Suppressor macrophage (primary cell): ENCODE data around the gene DSN1.

Experiments used
- DNase-seq, 4 experiments: peaks; one replicate each; pipeline ENCODE4 v3.0.0-alpha.2; 2020 to 2022

Gene DSN1

DNA sequence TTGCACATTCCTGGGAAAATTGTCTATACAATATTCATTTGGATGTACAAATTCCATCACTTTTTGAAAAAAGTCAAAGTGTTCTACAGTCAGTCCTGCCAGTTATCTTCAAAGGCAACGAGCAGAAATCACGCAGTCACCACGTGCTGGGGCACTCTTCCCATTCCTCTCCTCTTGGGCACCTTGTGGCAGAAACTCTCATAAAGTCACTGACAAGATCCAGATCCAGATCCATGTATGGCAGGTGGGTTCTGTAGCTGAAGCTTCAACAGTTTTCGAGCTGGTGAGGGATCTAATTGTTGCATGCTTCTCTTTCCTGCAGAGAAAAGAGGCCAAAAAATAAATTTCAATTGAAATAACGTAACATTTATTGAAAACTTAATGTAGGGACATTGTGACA is 21.0 kb downstream of the DSN1 start:
- DNase-seq: no peak

DNA sequence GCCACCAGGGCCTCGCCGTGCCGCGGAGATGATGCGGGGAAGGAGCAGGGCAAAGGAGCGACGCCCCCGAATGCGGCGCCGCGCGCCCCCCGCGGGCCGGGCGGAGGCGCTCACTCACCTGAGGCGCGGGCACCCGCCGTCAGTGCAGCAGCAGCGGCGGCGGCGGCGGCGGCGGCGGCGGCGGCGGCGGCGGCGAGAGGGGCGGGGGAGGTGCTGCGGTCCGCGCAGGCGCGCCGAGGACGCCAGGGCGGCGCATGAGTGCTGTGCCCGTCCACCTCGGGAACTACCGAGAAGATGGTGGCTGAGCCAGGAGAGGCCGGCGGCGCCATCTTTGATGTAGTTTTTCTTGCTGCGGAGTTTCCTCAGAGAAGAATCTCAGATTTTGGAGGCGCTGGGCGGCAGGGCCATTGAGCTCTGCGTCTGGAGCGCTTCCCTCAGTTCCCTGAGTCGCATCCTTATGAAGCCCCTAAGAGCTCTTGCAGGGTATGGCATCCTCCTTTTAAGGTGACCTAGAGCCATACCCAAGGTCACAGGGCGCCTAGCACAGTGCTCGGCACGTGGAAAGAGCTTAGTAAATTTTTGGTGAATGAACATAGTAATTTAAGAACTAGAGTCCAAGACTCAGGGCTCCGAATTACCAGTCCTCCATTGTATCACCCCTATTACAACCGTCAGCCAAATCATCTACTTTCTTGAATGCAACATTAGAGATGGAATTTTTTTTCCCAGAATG is 27.5 kb downstream of the DSN1 start, which contains the start of gene NDRG3:
NDRG3 (minus strand) TSS at position 164 of the 733 bp plus-strand sequence. CDS start 24,355 bp downstream, outside the sequence.
- peak; percentile 94 to 98 (median 96) for DNase-seq

DNA sequence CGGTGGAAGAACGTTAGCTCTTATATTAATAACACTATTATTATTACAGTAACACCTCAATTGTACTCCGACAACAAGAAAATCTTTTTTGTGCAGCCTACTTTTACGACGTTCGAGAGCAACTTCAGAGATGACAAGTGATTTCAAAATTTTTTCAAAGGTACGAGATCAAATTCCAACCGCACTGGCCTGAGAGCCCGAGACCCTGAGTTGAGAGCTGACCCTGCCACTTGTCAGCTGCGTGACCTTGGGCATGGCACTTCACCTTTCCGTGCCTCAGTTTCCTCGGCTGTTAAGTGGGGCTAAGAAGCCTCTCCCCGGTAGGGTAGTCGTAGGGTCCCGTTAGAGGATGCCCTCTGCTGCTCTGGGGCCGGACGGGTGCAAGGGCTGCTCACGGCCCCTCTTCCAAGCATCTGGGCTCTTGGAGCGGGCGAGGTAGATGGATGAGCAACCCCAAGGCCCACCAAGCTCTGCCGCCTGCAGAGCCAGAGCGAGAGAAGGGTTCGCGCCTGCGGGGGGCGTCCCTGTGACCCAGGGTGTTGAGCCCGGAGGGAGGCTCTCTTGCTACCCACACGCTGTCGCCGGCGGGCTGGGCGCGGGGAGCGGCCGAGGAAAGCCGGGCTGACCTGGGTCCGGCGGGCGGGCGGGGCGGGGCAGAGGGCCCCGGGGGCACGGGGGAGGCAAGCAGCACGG is 28.2 kb downstream of the DSN1 start:
- DNase-seq: peak in 3 of 4 experiments; percentile 25 to 58 (median 32)

DNA sequence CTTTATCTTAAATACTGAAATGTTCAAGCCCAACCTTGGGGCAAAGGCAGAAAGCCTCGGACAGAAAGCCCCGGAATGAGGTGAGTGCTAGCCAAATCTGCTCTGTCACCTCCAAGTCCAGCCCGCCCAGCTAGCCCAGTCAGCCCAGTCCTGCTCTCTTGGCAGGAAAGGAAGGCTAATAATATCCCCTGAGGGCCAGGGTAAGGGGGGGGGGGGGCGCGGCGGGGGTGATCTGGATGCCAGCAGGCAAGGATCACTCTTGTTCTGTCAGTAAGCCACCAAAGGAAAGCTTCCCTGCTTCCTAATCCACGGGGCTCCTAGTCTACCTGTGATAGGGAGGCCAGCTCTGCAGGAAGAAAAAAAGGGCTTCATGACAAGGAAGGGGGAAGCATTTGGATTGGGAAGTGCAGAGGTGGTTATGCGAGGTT is 28.8 kb downstream of the DSN1 start:
- peak in 1 of 4 experiments; percentile 9 for DNase-seq

DNA sequence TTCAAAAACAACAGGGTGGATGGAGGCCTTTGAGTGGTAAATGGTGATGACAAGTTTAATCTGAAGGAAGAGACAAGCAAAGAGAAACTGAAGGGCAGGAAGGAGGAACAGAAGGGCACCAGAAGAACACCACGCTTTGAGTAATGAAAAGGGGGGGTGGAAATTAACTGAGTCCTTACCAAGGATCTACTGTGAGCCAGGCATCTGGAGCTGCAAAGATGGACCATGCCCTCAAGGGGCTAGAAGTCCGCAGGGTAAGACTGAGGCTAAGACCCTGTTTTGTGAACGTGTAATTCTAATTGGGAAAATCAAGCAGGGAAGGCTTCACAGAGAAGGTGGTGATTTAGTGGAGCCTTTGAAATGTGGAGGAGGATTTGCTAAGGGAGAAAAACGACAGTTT is 29.3 kb downstream of the DSN1 start:
- no peak for DNase-seq

DNA sequence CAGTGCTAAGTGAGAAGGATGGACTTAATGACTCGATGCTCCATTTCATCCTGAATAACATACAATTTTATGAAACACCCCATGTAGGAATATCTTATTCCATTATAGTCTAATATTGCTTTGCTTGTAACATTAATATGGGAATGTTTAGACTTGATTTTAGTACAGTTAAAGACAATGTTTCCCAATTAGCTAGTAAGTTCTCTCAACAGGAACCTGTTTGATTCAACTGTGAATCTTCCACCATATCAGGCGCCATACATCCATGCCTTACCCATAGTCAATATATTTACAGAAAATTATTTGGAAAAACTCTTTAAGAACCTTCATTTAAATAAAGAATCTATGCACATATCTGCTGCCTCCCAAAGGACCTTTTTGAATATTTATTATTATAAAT is 31.0 kb downstream of the DSN1 start:
- DNase-seq: no peak

DNA sequence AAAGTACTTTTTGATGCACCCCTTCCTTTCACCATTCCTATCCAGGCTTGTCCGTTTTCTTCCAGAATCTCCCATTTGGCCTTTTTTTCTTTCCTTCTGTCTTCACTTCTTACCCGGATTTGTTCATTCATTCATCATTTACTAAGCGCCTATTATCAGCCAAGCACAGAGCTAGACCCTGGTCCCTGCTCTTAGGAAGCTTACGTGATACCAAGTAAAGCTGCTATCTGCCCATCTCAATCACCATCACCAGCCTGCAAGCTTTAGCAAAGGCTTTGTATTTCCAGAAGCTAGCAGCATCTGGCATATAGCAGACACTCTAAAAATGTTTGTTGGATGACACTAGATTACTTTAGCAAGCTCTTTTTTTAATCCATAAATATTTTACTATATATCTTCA is 32.5 kb downstream of the DSN1 start:
- no peak for DNase-seq

DNA sequence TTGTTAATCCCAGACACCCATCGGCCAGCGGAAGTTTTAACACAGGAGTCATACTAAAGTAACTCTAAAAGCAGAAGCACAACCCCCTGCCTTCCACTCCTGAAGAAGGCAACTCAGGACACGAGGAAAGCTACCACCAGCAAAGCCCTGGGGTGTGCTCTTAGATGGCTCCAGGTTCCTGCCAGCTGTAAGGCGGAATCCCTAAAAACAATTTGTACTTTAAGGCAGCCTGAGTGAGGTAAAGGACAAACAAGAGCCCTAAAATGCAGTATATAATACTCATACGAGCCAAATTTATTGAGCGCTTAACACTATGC is 36.4 kb downstream of the DSN1 start:
- no peak for DNase-seq

DNA sequence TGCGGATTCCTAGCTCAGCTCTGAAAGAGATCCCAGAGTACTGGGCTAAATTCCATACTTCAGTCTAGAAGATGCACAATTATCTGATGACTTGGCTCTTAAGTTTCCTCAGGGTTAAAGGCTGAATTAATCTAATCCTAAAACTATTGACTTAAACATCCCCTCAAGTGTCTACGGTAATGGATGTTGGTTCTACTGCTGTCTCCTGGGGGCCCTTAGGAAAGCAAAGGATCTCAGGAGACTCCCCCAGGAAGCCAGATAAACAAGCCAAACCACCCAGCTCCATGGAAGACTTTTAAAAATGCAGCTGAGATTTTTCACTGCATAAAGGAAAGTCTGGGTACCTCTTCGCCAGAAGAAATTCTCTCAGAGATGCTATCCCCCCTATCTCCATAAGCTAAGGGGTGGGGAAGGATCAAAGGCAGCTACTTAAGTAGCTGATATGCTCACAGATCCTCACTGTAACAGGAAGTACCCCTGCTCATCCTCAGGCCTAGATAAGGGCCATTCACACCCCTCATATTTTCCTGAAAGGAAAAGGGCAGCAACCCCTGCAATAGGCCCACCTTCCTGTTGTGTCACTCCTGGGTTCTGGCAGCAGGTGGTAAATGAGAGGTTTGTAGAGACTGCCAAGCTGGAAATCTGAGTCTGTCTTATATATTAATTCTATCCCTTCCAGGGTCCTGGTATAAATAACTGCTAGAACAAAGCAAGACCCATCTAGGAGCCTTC is 36.9 kb downstream of the DSN1 start:
- no peak for DNase-seq

DNA sequence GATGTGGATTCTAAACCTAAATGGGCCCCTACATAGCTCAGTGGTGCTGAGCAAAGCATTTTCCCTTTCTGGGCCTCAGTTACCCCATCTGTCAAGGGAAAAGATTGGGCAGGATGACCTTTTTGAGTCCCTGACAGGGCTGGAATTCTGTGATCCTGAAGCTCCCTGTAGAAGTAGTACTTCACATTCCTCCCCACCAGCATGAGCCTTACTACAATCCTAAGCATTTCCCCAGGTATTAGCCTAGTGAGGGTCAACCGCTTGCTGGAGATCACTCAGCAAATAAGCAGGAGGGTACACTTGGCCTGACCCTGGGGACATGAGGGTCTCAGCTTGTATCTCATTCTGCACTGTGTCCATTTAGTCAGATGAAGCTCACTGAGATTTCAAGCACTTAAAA is 41.1 kb downstream of the DSN1 start:
- no peak for DNase-seq

DNA sequence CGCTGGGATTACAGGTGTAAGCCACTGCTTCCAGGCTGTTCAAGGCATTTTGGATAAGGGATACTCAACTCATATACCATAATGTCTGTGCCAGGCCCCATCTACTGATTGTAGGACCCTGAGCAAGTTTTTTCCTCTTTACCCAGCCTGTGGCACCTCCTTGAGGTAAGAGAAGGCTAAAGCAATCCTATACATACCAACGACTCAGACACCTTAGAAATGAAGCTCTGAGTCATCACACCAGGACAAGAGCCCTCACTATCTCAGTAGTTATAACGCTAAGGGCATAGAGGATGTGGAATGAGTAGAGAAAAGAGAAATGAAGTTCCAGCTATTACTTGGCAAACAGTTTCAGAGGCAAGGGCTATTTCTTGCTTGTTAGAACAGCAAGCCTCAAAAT is 44.6 kb downstream of the DSN1 start:
- no peak for DNase-seq

DNA sequence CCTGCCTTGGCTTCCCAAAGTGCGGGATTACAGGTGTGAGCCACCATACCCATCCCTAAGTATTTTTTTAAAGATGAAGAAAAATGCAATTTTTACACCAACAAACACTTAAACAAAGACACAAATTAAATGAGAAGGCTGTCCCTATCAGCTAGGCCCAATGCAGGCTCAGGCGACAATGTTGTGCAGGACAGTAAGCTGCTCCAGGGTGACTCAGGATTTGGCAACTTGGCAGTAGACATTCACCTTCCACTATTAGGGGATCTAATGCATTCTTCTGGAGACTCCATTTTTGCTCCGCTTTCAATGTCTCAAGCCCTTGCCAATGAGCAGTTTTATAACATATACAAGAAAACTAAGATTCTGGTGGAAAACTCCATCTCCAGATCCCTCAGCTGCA is 47.4 kb downstream of the DSN1 start:
- no peak for DNase-seq

DNA sequence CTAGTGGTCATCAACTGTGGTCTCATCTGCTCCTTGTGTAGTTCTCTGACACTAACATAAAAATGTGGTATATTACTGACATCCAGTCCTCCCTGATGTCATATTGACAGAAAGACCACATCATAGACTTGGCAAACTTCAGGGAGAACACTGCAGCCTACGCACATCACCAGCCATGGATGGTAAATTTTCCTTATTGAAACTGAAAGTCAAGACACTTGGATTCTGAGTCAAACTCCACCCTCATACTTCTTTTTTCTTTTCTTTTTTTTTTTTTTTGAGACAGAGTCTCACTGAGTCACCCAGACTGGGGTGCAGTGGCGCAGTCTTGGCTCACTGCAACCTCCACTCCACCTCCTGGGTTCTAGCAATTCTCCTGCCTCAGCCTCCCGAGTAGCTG is 53.1 kb downstream of the DSN1 start:
- DNase-seq: peak in 3 of 4 experiments; percentile 34 to 59 (median 38)

DNA sequence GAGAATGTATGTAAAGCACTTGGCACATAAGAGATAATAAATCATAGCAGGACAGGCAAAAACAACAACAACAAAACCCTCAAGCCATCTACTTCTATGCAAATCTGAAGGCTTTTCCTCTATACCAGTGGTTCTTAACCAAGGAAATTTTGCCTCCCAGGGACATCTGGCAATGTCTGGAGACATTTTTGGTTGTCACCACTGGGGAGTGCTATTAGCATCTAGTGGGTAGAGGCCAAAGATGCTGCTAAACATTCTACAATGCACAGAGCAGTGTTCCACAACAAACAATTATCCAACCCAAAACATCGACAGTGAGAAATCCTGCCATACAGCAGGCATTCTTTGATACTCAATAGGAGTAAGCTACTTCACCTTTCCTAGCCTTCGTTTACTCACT is 55.9 kb downstream of the DSN1 start:
- peak; percentile 25 to 56 (median 45) for DNase-seq

DNA sequence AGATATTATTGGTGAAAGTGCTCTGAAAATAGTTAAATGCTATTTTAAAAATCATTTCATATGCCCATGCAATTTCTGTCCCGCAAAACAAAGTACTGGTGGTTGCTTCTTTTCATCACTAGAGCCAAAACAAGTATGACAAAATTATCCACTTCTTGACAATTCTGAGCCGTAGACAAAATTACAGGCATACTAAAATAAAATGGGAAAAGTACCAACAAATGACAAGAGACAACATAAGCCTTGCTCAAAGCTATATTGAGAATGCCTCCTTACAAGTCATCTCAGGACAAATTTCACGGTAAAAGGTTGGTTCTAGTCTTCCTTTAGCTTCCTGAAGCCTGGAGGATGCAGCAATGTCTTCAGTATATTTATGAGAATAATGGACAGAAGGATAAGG is 56.5 kb downstream of the DSN1 start:
- DNase-seq: no peak

DNA sequence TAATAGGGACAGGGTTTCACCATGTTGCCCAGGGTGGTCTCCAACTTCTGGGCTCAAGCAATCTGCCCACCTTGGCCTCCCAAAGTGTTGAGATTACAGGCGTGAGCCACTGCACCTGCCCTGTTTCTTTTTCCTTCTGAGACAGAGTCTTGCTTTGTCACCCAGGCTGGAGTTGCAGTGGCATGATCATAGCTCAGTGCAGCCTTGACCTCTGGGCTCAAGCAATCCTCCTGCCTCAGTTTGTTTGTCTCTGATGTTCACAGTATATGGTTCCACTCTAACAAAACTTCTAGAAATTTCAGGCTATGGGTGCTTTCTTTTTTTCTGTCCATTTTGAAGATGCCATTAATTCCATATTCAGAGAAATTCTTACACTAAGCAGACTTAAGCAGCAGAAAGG is 60.8 kb downstream of the DSN1 start:
- no peak for DNase-seq

DNA sequence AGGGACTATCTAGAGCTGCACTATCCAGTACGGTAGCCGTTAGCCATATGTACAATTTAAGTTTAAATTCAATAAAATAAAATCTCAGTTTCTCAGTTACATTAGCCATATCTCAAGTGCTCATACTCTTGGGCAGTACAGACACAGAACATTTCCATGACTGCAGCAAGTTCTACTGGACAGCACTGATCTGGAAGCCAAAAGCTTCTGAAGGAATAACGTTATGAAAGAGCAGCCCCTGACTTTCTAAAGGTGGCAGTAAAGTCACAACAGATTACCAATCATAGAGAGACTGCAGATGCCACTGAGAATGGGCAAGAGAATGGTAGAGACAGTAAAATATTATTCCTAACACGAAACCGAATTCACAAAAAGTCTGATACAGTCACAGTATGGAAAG is 64.4 kb downstream of the DSN1 start:
- no peak for DNase-seq

DNA sequence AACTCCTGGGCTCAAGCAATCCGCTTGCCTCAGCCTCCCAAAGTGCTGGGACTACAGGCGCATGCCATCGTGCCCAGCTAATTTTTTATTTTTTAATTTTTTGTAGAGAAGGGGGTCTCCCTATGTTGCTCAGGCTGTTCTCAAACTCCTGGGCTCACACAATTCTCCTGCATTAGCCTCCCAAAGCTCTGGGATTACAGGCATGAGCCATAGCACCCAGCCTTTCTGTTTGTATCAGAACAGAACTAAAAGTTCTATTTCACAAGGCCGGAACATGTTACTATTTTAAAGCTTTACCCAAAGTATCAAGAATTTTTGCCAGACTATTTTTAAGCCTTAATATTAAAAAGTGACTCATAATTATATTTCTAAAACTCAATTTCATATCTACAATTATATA is 70.0 kb downstream of the DSN1 start:
- no peak for DNase-seq
